ENCODE results near the gene GNAQ.

Gene GNAQ

DNA sequence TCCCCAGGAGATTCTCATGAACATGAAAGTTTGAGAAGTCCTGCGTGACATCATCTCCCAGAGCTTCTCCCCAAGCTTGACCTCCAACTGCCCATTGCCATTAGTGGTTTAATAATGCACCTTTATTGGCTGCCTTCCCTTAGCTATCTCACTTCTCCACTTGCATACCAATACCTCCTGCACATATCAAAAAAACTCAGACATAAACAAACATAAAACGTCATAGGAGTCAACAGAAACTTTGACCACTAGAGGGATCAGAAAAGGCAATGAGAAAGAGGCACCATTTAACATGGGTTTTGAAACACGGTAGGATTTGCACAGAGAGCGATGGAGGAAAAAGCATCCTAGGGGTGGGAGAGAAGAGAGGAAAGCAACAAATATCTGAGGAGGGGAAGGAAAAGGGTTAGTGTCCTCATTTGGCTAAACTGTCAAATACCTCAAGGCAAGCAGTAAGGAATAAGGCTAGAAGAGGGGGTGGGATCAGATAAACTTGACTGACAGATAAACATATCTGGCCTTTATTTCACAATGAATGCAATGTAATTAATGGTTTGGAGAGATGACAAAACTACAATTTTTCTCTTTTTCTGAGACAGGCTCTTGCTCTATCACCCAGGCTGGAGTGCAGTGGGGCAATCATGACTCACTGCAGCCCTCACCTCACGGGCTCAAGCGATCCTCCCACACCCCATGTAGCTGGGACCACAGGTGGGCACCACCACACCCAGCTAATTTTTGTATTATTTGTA, 27.0 kb downstream of the GNAQ start:
- no peak for DNase-seq (ENCODE audit: low spot score)
- Histone ChIP-seq H3K27ac (no peak overlapping the region), H3K4me3 (no peak overlapping the region)
- TF ChIP-seq, protein P1, sequence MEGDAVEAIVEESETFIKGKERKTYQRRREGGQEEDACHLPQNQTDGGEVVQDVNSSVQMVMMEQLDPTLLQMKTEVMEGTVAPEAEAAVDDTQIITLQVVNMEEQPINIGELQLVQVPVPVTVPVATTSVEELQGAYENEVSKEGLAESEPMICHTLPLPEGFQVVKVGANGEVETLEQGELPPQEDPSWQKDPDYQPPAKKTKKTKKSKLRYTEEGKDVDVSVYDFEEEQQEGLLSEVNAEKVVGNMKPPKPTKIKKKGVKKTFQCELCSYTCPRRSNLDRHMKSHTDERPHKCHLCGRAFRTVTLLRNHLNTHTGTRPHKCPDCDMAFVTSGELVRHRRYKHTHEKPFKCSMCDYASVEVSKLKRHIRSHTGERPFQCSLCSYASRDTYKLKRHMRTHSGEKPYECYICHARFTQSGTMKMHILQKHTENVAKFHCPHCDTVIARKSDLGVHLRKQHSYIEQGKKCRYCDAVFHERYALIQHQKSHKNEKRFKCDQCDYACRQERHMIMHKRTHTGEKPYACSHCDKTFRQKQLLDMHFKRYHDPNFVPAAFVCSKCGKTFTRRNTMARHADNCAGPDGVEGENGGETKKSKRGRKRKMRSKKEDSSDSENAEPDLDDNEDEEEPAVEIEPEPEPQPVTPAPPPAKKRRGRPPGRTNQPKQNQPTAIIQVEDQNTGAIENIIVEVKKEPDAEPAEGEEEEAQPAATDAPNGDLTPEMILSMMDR (IDR thresholded peaks at IDR 0.05): no peak

DNA sequence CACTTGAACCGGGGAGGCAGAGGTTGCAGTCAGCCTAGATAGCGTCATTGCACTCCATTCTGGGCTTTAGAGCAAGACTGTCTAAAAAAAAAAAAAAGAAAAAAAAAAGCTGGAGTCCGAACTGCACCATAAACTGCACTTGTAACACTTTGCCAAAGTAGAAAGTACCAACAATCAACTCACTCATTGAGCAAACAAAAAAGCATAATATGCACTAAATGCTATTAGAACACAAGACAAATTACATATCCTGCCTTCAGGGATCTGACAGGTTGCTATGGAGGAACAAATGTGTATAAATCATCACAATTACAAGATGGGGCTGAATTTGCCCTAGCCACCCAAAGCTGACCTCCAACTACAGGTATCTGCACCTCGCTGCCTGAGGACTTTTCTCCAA, 27.9 kb downstream of the GNAQ start:
- TF ChIP-seq, protein P1 (IDR thresholded peaks at IDR 0.05): no peak
- no peak for DNase-seq (ENCODE audit: low spot score)
- Histone ChIP-seq H3K4me3 (no peak overlapping the region), H3K27ac (no peak overlapping the region)

DNA sequence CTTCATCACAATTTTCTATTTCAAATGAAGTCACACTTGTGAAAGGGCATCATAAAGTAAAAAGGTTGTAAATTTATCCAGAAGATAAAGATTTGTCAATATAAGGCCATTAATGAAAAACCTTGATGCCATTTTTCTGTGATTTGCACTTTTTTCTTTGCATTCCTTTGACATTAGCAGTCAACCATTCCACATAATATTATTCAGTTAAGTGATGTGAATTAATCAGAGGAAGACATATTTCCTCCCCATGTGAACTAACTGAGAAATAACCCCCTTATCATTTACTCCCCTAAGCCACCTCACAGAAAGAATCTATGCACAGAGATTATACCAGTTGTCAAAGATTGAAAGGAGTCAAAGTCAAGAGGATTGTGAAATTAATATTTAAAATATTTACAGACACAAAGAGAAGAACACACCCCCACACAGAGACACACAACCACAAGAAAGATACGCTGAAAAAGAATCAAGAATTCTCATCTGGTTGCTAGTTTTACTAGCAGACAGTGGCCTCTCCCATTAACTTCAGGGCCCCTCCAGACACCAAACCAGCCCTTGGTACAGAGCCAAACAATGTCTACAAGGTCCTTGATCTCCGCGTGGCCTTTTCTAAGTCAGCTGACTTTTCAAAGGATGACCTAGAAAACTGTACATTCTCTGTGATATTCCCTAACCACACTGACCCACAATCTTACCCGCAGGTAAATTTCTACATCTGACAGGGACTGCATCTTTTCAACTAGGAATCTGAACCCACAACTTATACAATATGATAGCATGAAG, 29.5 kb downstream of the GNAQ start:
- no peak for DNase-seq (ENCODE audit: low spot score)
- TF ChIP-seq, protein P1 (IDR thresholded peaks at IDR 0.05): no peak

DNA sequence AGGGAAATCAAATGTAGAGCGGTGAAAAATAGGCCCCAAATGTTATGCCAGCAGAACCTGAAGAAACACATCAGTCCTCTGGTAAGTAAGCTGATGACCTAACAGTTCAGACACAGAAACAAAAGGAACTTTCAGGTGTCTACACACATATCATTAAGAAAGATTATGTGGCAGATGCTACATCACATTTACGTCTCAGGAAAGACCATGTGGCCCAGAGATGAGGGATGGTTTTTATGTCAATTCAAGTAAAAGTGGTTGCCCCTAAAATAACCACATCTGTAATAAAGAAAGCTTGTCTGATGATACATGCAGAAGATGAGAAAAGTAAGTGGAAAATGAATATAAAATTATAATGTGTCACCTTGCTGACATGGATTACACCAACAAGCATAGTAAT, 31.4 kb downstream of the GNAQ start:
- no peak for DNase-seq (ENCODE audit: low spot score)
- TF ChIP-seq, protein P1 (IDR thresholded peaks at IDR 0.05): no peak
- no peak overlapping the region for H3K4me3 ChIP-seq
- no peak overlapping the region for H3K27ac ChIP-seq

More for the DNA sequence above, 29.5 kb downstream of the GNAQ start:
- H3K27ac ChIP-seq: no peak overlapping the region
- H3K4me3 ChIP-seq: no peak overlapping the region

DNA sequence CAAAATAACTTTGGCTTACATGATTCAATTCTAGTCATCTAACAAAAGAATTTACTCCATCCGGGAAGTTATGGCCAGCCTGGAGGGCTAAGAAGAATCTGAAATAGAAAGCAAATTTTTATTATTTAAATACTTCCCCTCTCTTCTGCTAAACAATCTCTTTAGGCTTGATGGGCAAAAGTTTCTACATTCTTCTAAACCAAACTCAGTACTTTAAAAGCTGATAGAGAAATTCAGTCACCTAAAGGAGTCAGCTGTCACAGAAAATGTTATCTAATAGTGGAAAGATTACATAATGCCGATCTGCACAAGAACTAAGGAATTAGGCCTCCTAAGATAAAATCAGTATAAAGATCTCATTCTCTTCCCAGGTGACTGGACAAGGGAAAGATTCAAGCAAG, 32.4 kb downstream of the GNAQ start:
- TF ChIP-seq, protein P1 (IDR thresholded peaks at IDR 0.05): no peak
- DNase-seq (ENCODE audit: low spot score): no peak
- no peak overlapping the region for H3K4me3 ChIP-seq
- H3K27ac ChIP-seq: peak overlapping the region in 1 of 2 donors; percentile 31

DNA sequence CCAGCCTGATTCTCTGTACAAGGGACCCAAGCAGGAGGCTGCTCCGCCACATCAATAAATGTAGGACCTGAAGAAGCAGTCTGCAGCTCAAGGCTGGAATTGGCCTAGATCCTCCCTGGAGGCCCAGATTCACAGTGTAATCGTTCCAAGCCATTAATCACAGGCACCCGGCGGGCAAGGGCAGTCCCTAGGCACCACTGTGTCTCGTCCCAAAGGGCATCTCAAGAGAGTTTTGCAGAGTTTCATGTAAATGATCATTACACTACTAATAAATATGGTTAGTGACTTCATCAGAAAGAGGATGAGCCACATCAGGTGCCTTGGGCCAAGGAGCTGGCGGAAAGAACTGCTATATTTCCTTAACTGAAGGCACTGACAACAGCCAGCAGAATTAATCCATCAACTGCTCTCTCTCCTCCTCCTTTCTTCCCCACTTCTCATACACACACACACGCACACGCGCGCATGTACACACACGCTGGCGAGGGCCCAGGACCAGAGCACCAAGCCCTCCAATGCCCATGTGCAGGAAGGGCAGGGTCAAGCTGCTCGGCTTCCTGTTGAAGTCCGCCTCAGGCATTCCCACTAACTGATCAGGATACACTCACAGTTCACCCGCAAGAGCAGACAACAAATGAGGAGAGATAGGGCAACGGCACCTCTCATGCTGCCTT, 33.9 kb downstream of the GNAQ start:
- H3K27ac ChIP-seq: peak overlapping the region in 1 of 2 donors; percentile 12
- no peak for DNase-seq (ENCODE audit: low spot score)
- no peak overlapping the region for H3K4me3 ChIP-seq
- TF ChIP-seq, protein P1 (IDR thresholded peaks at IDR 0.05): no peak
